GM12874 (cell line): Measurements from ENCODE around the gene TSC22D4.

ENCODE experiments used
- CTCF ChIP-seq: IDR thresholded peaks from 2 replicates; pipeline ENCODE4 v1.5.1; 2011; ENCODE audit warnings: low read depth, mild to moderate bottlenecking, control low read depth, low read length, moderate library complexity; ENCODE audit not compliant: insufficient read depth

TSC22D4 gene

DNA sequence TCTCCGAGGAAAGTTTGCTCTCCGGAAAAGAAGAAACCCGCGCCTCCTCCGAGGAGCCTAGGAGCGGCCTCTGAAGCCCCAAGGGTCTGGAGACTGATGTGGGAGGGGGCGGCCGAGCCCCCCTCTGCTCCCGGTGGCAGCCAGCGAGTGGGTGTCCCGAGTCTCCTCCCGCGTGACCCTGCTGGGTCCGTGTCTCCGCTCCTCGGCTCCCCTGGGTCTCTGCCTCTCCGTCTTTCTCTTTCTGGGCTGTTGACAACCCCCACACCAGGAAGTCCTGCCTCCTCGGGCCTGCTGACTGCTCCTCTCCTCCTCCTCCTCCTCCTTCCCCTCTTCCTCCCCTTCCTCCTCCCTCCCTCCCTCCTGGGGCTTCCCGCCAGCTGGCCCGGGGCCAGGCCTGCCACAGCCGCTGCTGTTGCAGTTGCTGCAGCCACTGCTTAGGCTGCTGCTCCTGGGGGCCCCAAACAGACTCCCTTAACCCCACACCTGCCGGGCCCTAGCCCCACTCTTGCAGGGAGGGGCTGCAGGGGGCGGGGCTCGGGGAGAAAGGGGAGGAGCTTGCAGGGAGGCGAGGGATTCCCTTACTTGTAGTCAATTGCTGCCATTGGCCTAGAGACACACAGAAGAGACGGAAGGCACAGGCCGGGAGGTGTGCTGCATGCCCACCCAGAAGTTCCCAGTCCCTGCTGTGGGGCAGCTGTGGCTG is at the start of gene TSC22D4:
Gene TSC22D4, minus strand, starts transcription at position 257 of the 703 bp plus-strand sequence. CDS start 1,176 bp downstream, outside the sequence.
- no peak for TF ChIP-seq CTCF

- no peak for TF ChIP-seq CTCF
Measured at GRCh38 chr7:100521076-100521475, 42.1 kb upstream of the TSC22D4 start.

GRCh38 chr7:100520138-100520537 is 41.1 kb upstream of the TSC22D4 start:
- TF ChIP-seq CTCF, result no peak

GRCh38 chr7:100519580-100519979 is 40.6 kb upstream of the TSC22D4 start:
- TF ChIP-seq CTCF, result no peak

DNA sequence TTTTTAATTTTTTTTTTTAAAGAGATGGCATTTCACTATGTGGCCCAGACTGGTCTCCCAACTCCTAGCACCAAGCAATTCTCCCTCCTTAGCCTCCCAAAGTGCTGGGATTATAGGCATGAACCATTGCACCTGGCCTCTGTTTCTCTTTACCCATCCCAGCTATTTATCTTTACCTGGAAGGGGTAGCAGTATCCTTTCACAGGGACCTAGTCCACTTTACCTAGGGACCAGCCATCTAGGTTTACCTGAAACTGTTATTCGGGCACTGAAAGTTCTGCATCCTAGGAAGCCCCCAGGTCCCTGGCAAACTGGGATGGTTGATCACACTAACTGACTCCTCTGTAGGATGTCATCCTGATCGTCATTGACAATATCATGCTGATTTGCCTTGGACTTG is 38.3 kb upstream of the TSC22D4 start:
- TF ChIP-seq CTCF, result no peak

- TF ChIP-seq CTCF, result no peak
Measured at GRCh38 chr7:100516135-100516812, 37.3 kb upstream of the TSC22D4 start.

- TF ChIP-seq CTCF, result no peak
Measured at GRCh38 chr7:100515072-100515532, 36.1 kb upstream of the TSC22D4 start.
